Middle frontal gyrus (tissue), 1 donor: ENCODE measurements around the gene RNF10.
"Not testable (repeated sequence)": the region's sequence is repeated elsewhere in the genome, so short reads cannot be mapped to it uniquely, and the experiment has no call there.

Source experiments
- DNase-seq: peaks from one replicate; pipeline ENCODE4 v3.0.0-alpha.2; 2015; ENCODE audit warnings: low spot score; ENCODE audit errors: extremely low spot score

Gene RNF10

GRCh38 chr12:120611534-120611933 lies 77.4 kb downstream of the RNF10 start:
- not testable (repeated sequence) for DNase-seq

- DNase-seq, result no peak
Measured at GRCh38 chr12:120614848-120615247, 80.7 kb downstream of the RNF10 start.

GRCh38 chr12:120617193-120617592 lies 83.0 kb downstream of the RNF10 start:
- not testable (repeated sequence) for DNase-seq

GRCh38 chr12:120617767-120618166 lies 83.6 kb downstream of the RNF10 start:
- not testable (repeated sequence) for DNase-seq

GRCh38 chr12:120618954-120619615 lies 84.9 kb downstream of the RNF10 start:
- no peak for DNase-seq

- no peak for DNase-seq
Measured at GRCh38 chr12:120620624-120621023, 86.5 kb downstream of the RNF10 start.

- DNase-seq, result no peak
Measured at GRCh38 chr12:120625557-120626419, 91.6 kb downstream of the RNF10 start.
